Activated CD8-positive, alpha-beta memory T cell treated with anti-CD3 and anti-CD28 coated beads for 4 hours (primary cell): ENCODE results near the gene IL10.
"Not testable (repeated sequence)": the region's sequence is repeated elsewhere in the genome, so short reads cannot be mapped to it uniquely, and the experiment has no call there.

Experiments used
- DNase-seq, 2 donors: peaks; one replicate each; pipeline ENCODE4 v3.0.0-alpha.2; 2020; ENCODE audit warnings: low read depth in 2 of 2

The IL10 gene

GRCh38 chr1:206793620-206794019 lies 21.3 kb upstream of the IL10 start:
- no peak for DNase-seq

DNA sequence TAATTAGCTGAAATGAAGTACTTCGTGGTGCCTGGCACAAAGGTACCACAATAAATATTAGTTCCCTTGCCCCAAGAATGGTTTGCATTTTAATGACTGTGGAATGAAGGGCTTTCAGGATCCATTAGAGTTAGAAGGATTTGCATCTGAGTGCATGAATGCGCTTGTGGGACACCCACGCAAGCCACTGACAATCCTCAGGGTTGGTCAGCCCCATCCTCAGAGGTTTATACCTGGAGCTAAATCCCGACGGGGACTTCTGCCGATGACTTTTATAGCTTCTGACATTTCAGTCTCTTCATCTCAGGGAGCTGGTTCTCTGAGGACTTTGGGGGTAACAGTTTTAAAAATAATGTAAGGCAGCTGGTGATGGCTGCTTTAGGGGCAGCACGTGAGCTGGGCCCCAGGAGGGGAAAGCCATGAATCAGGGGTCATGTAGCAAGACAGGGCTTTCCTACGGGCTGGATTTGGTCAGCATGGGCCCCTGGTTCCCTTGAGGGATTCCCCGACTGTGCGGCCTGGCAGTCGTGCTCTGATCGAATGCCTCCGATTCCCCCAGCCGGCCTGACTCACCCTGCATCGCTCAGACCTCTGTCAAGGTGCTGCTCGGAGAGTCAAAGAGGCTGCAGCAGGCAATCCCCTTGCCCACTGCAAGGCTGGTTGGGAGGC lies 20.8 kb upstream of the IL10 start:
- DNase-seq: no peak

DNA sequence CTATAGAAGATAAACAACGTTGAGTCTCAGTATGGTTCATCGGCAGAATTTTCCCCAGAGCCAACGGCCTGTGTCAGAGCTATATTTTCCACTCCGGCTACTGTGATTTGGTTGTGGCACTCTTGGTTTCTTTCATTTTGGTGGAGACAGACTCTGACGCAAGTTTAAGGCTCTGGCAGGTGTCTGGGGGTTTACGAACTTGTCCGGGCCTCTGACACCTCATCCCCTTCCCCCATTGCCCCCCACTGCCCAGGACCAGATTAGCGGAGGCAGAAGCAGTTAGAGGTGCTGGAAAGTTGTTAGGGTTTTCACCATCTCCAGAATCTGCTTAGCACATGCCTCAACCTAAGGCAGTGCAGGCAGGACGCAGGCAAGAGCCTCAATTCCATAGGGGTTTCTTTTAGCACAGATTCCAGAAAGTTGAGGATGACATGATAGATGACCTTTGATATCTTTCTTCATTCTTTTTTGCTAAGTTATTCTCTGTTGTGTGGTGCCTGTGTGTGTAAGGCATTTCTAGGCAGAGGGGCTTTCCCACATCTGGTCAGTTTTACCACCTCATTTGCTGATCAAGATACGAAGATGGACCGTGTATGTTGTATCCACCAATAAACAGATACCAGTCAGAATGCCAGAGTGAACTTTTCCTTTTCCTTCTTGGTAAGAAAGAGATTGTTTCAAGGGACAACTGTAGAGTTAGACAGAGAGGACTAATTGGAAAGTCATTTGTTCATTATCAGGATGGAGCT lies 18.4 kb upstream of the IL10 start:
- no peak for DNase-seq

- no peak for DNase-seq
Observed at GRCh38 chr1:206788487-206789050, 16.3 kb upstream of the IL10 start.

DNA sequence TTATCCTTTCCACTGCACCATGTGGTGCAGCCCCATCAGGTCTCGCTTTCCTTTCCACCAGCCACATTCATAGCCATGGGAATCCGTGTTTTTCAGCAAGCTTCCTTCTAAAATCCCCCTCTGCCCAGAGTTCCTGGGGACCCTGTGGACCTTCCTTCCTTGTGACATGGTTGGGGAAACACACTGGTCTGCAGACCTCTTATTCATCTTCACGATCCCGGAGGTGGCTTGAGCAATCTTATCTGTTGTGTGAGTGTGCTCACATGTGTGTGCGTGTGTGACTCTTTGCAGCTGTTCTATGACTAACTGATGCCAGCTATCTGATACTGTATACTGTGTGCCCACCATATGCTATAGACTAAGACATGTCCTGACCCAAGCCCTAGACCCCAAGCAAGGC lies 15.6 kb upstream of the IL10 start:
- no peak for DNase-seq

- DNase-seq: no peak
Observed at GRCh38 chr1:206786212-206786886, 14.1 kb upstream of the IL10 start.

DNA sequence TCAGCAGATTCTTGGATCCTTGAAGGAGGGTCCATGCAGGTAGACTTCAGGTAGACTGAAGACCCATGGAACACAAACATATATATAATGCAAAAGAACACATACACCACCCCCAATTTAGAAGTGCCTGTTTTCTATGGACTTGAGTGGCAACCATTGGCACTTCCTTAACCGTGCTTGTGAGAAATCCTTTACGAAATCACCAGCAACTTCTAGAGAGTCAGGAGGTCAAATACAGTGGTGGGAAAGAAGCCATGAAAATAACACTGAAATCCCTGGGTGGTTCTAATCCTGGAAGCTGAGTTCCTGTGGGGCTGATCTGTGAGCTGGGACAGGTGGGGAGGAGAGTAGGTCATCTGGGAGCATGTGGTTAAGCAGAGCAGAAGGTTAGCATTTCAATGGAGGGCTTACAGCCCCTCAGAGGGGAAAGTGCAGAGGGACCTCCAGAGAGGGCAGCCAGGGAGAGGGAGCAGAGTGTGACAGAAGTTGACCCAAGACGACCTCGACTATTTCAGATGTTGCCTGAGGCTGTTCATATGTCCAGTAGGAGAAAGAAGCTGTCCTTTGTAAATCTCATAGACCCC lies 13.0 kb upstream of the IL10 start:
- DNase-seq: no peak

- peak; percentile 61 to 79 for DNase-seq
Observed at GRCh38 chr1:206784471-206784903, 12.2 kb upstream of the IL10 start.

GRCh38 chr1:206783506-206783905 lies 11.2 kb upstream of the IL10 start:
- no peak for DNase-seq

DNA sequence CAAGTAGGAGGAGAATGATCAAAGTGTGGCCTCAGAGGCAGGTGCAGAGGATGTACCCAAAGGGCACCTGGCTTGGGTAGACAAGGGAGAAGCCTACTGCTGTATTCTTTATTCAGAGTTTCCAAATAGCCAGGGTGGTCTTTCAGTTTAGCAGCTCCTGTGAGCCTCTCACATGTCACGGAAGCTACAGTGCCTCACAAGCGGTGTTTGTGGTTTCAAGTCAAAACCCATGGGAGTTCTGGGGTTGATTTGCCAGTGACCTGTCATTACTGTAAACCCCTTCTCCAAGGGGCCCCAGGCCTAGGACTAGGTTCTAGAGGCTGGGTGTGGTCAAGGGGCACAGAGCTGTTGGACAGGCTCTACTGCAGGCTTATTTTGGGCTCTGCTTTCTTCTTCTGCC lies 10.2 kb upstream of the IL10 start:
- DNase-seq: no peak

GRCh38 chr1:206779638-206780037 lies 7.3 kb upstream of the IL10 start:
- DNase-seq: no peak

- not testable (repeated sequence) for DNase-seq
Observed at GRCh38 chr1:206778911-206779310, 6.6 kb upstream of the IL10 start.

- no peak for DNase-seq
Observed at GRCh38 chr1:206778031-206778430, 5.7 kb upstream of the IL10 start.

DNA sequence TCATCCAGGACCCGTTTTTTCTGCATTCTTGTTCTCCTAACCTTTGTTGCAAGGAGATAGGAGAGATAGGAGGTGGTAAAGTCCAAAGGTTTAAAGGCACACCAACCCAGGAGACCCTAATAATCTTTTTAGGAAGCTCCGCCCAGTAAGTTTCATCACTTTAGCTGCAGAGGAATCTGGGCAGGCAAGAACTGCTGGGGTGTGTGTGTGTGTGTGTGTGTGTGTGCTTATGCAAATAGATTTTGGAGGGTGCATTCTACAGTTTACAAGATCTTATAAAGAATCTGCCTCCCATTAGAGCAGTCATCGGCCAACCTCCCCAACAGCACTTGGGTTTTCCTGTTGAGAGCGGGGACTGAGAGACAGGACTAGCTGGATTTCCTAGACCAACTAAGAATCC lies 3.9 kb upstream of the IL10 start:
- no peak for DNase-seq

- DNase-seq: no peak
Observed at GRCh38 chr1:206774093-206774492, 1.8 kb upstream of the IL10 start.

DNA sequence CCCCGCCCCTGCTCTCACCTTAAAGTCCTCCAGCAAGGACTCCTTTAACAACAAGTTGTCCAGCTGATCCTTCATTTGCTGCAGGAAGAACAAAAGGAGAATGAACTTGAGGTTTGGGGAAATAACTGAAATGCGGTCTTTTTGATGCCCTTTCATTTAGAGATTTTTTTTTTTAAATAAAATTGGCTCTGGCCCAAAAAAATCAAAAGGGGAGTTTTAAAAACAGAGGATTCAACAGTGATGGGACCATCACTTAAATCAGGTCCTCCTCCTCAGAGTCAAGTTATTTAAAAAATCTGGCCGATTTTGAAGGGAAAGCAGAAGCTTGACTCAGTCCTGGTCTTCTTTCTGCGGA lies 979 bp downstream of the IL10 start:
- DNase-seq: no peak

GRCh38 chr1:206770531-206771337 lies 1.6 kb downstream of the IL10 start, which contains the start of gene IL19:
Gene IL19 (plus strand): TSS chr1:206770773. CDS start chr1:206836663, 65,890 bp downstream.
- DNase-seq: no peak

- no peak for DNase-seq
Observed at GRCh38 chr1:206769304-206769731, 3.0 kb downstream of the IL10 start.

DNA sequence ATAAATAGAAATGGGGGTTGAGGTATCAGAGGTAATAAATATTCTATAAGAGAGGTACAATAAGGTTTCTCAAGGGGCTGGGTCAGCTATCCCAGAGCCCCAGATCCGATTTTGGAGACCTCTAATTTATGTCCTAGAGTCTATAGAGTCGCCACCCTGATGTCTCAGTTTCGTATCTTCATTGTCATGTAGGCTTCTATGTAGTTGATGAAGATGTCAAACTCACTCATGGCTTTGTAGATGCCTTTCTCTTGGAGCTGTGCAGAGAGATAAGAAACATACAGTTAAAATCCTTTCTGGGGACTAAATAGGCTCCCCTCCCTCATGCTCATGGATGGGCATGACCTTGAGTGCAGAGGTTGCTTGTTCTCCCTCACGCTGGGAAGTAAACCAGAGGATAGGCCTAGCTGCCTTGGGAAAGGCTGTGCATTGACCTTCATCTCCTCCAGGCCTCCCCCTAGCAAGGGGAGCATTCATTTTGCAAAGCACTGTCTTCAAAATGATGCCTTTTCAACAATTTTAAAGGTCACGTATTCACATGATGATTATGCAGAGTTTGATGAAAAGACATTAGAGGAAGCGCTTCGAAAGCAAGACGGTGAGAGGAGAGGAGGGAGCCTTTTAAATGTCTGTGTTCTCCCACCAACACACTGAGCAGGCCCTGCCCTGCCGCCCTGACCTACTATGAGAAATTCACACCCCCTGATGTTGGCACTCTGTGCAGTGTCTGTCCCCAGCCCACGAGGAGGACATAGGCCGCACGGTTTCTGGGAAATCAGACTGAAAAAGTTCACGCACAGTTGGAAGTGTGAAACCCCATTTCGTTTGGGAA lies 3.6 kb downstream of the IL10 start:
- DNase-seq: no peak

DNA sequence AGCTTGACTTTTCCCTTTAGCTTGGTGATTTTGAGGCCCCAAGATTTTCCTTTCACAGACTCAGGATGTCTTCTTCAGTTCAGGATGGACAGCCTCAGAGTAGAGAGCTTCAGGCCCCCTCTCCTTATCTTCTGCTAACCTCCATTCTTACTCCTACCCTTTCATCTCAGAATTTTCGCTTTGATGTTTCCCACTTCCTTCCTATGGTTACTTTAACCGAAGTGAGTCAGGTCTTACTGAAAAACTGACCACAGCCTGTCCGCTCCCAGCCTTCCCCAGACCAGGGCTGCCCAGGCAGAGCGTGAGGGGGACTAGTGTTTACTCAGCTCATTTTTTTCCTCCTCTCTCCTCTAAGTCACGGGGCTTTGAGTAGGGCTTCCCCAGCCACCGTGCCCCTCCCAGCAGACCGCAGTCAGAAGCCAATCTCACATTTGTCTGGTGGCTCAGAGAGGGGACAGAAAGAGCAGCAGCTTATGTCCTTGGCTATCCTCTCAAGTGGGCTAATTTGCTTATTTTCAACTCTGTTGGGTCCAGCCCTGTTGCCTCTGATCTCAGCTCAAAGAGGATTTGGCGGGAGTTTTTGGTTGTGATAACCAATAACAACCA lies 5.9 kb downstream of the IL10 start:
- DNase-seq: peak; percentile 45 to 54
